HFFc6 (cell line): ENCODE data around the gene RBMS1. TPM values are rescaled to one million over a fixed set of nuclear protein-coding genes. Genes with fewer than 3 reads are reported as not detected.
A peak's percentile ranks its signal among the peaks of the same experiment; 100 is the strongest.

Source experiments
- DNase-seq: peaks from one replicate; pipeline ENCODE4 v3.0.0-alpha.2; 2018
- H3K27ac Mint-ChIP-seq: 2 replicates; pipeline ENCODE4 v1.8.0; 2020; ENCODE audit warnings: mild to moderate bottlenecking, mixed read lengths
- H3K27me3 Mint-ChIP-seq: 2 replicates; pipeline ENCODE4 v1.8.0; 2021; ENCODE audit warnings: mild to moderate bottlenecking, moderate library complexity, mixed read lengths; ENCODE audit not compliant: insufficient read depth
- H3K36me3 Mint-ChIP-seq: 2 replicates; pipeline ENCODE4 v1.8.0; 2021; ENCODE audit warnings: low read depth, mixed read lengths
- H3K4me1 Mint-ChIP-seq: 2 replicates; pipeline ENCODE4 v1.8.0; 2020; ENCODE audit warnings: low read depth, mixed read lengths
- H3K4me3 Mint-ChIP-seq: 2 replicates; pipeline ENCODE4 v1.8.0; 2020; ENCODE audit warnings: mild to moderate bottlenecking, moderate library complexity, mixed read lengths
- H3K9me3 Mint-ChIP-seq: 2 replicates; pipeline ENCODE4 v1.8.0; 2020; ENCODE audit warnings: mild to moderate bottlenecking, mixed read lengths
- CTCF ChIP-seq: fragments of 200-600 bp; sonication (generic); IDR thresholded peaks from 2 replicates; pipeline ENCODE4 v1.5.0; 2021; ENCODE audit warnings: antibody characterized with exemption, mild to moderate bottlenecking
- total RNA-seq, 6 experiments: library from RNA; stranded (reverse); fragmentation: NEBNext Ultra II Directional; extraction: Animal tissue kit (Norgen Biotek cat#: 25700); gene quantifications; 2 replicates in 1 of 6; 3 replicates in 5 of 6; pipeline ENCODE4 v1.2.3, GENCODE V29; 2021

RBMS1 gene
- total RNA-seq, 6 experiments from 2014 or later = 88.7 to 111 (median 96.1) TPM

GRCh38 chr2:160379399-160379798 is 114.2 kb downstream of the RBMS1 start:
- H3K4me1 Mint-ChIP-seq = peaks cover 90% of the 10 kb centered on the region
- peak overlapping the region; percentile 80 for H3K27ac Mint-ChIP-seq
- peaks cover 15% of the 10 kb centered on the region for H3K36me3 Mint-ChIP-seq
- peaks cover 3% of the 10 kb centered on the region; the same call in 1 of the 2 replicates for H3K27me3 Mint-ChIP-seq
- no peak for TF ChIP-seq CTCF
- peak; percentile 69 for DNase-seq
- H3K4me3 Mint-ChIP-seq = peak overlapping the region; percentile 73
- H3K9me3 Mint-ChIP-seq = no peaks in the 10 kb centered on the region

- H3K27ac Mint-ChIP-seq = peak overlapping the region; percentile 80
- no peaks in the 10 kb centered on the region for H3K9me3 Mint-ChIP-seq
- H3K4me1 Mint-ChIP-seq = peaks cover 100% of the 10 kb centered on the region
- peaks cover 3% of the 10 kb centered on the region; the same call in 1 of the 2 replicates for H3K27me3 Mint-ChIP-seq
- H3K4me3 Mint-ChIP-seq = no peak overlapping the region; the same call in 1 of the 2 replicates
- TF ChIP-seq CTCF = peak; percentile 38; the same call in 1 of the 2 replicates
- peaks cover 27% of the 10 kb centered on the region for H3K36me3 Mint-ChIP-seq
- DNase-seq = no peak
Observed at GRCh38 chr2:160377204-160377995, 116.2 kb downstream of the RBMS1 start.

GRCh38 chr2:160376576-160376975 is 117.0 kb downstream of the RBMS1 start:
- Mint-ChIP-seq H3K36me3 (peaks cover 27% of the 10 kb centered on the region), H3K4me1 (peaks cover 100% of the 10 kb centered on the region), H3K27ac (peak overlapping the region; percentile 80), H3K27me3 (peaks cover 3% of the 10 kb centered on the region; the same call in 1 of the 2 replicates), H3K4me3 (peak overlapping the region; percentile 81), H3K9me3 (no peaks in the 10 kb centered on the region)
- peak; percentile 37 for DNase-seq
- TF ChIP-seq CTCF = no peak

GRCh38 chr2:160375802-160376469 is 117.7 kb downstream of the RBMS1 start:
- no peaks in the 10 kb centered on the region for H3K9me3 Mint-ChIP-seq
- H3K27me3 Mint-ChIP-seq = peaks cover 3% of the 10 kb centered on the region; the same call in 1 of the 2 replicates
- peak overlapping the region; percentile 80 for H3K27ac Mint-ChIP-seq
- H3K4me1 Mint-ChIP-seq = peaks cover 100% of the 10 kb centered on the region
- H3K4me3 Mint-ChIP-seq = peak overlapping the region; percentile 81
- no peak for TF ChIP-seq CTCF
- DNase-seq = peak; percentile 29
- H3K36me3 Mint-ChIP-seq = peaks cover 27% of the 10 kb centered on the region

GRCh38 chr2:160375037-160375436 is 118.6 kb downstream of the RBMS1 start:
- Mint-ChIP-seq H3K27me3 (peaks cover under 1% of the 10 kb centered on the region; the same call in 1 of the 2 replicates), H3K27ac (peak overlapping the region; percentile 80), H3K9me3 (no peaks in the 10 kb centered on the region)

More at GRCh38 chr2:160375037-160375436, 118.6 kb downstream of the RBMS1 start:
- peak; percentile 51 for DNase-seq
- Mint-ChIP-seq H3K4me3 (peak overlapping the region; percentile 81), H3K4me1 (peaks cover 100% of the 10 kb centered on the region), H3K36me3 (peaks cover 22% of the 10 kb centered on the region)
- TF ChIP-seq CTCF = no peak
